Endothelial cell of umbilical vein (primary cell): ENCODE results near the gene XPNPEP2. TPM values are rescaled to one million over a fixed set of nuclear protein-coding genes. Genes with fewer than 3 reads are reported as not detected.
A peak's percentile ranks its signal among the peaks of the same experiment; 100 is the strongest.

ENCODE experiments used
- BruUV-seq: library from RNA; stranded (reverse); fragments of 400-500 nt; replicated peaks from 2 replicates; lab custom pipeline; 2021; lab: Mats Ljungman, UMichigan
- CTCF ChIA-PET: fragments of 300-600, 350-600 bp; sonication (Branson Sonifier 250); formaldehyde crosslinking; loops from one replicate; lab custom pipeline; 2021; ENCODE audit warnings: antibody characterized with exemption, inconsistent platforms; lab: Charles Lee
- POLR2A ChIA-PET: fragments of 300-600, 350-600 bp; sonication (Branson Sonifier 250); formaldehyde crosslinking; loops from one replicate; lab custom pipeline; 2021; ENCODE audit warnings: antibody characterized with exemption, inconsistent platforms; lab: Charles Lee
- DNase-seq: peaks from one replicate; pipeline ENCODE4 v3.0.0-alpha.2; 2011; ENCODE audit warnings: low read depth, low spot score
- FAIRE-seq: peaks from 2 replicates; lab custom pipeline; 2011; peaks lifted over from hg19 to GRCh38; lab: Jason Lieb, UNC
- H2AFZ ChIP-seq: 2 replicates; pipeline ENCODE4 v1.6.0; 2012; ENCODE audit warnings: low read depth, low read length, control low read depth, inconsistent platforms
- H3K27ac ChIP-seq: 2 replicates; pipeline ENCODE4 v1.5.1; 2011; ENCODE audit warnings: low read depth, mild to moderate bottlenecking, control low read depth, low read length, moderate library complexity; ENCODE audit not compliant: insufficient read depth
- H3K27me3 ChIP-seq, 2 experiments: 2 replicates each; pipeline versions ENCODE4 v1.6.0 to v1.6.1; 2011; ENCODE audit warnings: low read length in 2 of 2, mixed read lengths in 1 of 2; ENCODE audit not compliant: control insufficient read depth in 2 of 2, insufficient read depth in 2 of 2
- H3K36me3 ChIP-seq, 2 experiments: 2 replicates in 1 of 2; 3 replicates in 1 of 2; pipeline ENCODE4 v1.5.1; 2011; ENCODE audit warnings: low read length in 2 of 2, mild to moderate bottlenecking in 1 of 2, moderate library complexity in 1 of 2; ENCODE audit not compliant: control insufficient read depth in 2 of 2, insufficient read depth in 2 of 2; ENCODE audit errors: extremely low read depth in 1 of 2
- H3K4me1 ChIP-seq: 3 replicates; pipeline ENCODE4 v1.5.1; 2011; ENCODE audit warnings: mild to moderate bottlenecking, low read length; ENCODE audit not compliant: control insufficient read depth, insufficient read depth; ENCODE audit errors: extremely low read depth
- H3K4me2 ChIP-seq: 2 replicates; pipeline ENCODE4 v1.6.1; 2011; ENCODE audit warnings: low read length, control low read depth, mixed read lengths; ENCODE audit not compliant: insufficient read depth
- H3K4me3 ChIP-seq, 3 experiments: fragments of 200-600 bp in 1 of 3; sonication (generic), shearing (Covaris generic) in 1 of 3; replicated peaks in 1 of 3; 2 replicates each; pipeline ENCODE4 v1.5.1; 2011 to 2016; ENCODE audit warnings: control low read depth in 3 of 3, low read length in 3 of 3, mild to moderate bottlenecking in 2 of 3, inconsistent platforms in 1 of 3, low read depth in 1 of 3, moderate library complexity in 1 of 3; ENCODE audit not compliant: insufficient read depth in 1 of 3
- H3K79me2 ChIP-seq: 2 replicates; pipeline ENCODE4 v1.6.0; 2012; ENCODE audit warnings: low read length, inconsistent platforms; ENCODE audit not compliant: control insufficient read depth, insufficient read depth
- H3K9ac ChIP-seq: replicated peaks from 2 replicates; pipeline ENCODE3; 2011; ENCODE audit warnings: low read length, control low read depth; ENCODE audit not compliant: insufficient read depth; ENCODE audit errors: extremely low read depth
- H3K9me1 ChIP-seq: replicated peaks from 3 replicates; pipeline ENCODE4 v1.6.0; 2011; ENCODE audit warnings: mild to moderate bottlenecking, low read length; ENCODE audit not compliant: control insufficient read depth, insufficient read depth; ENCODE audit errors: extremely low read depth
- H3K9me3 ChIP-seq: replicated peaks from 2 replicates; pipeline ENCODE4 v1.5.1; 2012; ENCODE audit warnings: low read length, inconsistent platforms; ENCODE audit not compliant: control insufficient read depth, insufficient read depth
- H4K20me1 ChIP-seq: replicated peaks from 2 replicates; pipeline ENCODE3; 2011; ENCODE audit warnings: mild to moderate bottlenecking, low read length; ENCODE audit not compliant: control insufficient read depth, insufficient read depth; ENCODE audit errors: extremely low read depth
- CTCF ChIP-seq, 2 donors: IDR thresholded peaks; 1 replicate in 1 of 2; 2 replicates in 1 of 2; pipeline ENCODE4 v1.5.1; 2011; ENCODE audit warnings: low read length in 2 of 2, mild to moderate bottlenecking in 2 of 2, moderate library complexity in 2 of 2, control low read depth in 1 of 2, inconsistent platforms in 1 of 2, low read depth in 1 of 2; ENCODE audit not compliant: insufficient read depth in 1 of 2; ENCODE audit errors: extremely low read depth in 1 of 2
- FOS ChIP-seq: IDR thresholded peaks from 2 replicates; pipeline ENCODE4 v1.6.1; 2011; ENCODE audit warnings: mild to moderate bottlenecking, low read length, moderate library complexity, borderline replicate concordance; ENCODE audit not compliant: insufficient read depth
- GATA2 ChIP-seq: IDR thresholded peaks from 2 replicates; pipeline ENCODE4 v1.7.0; 2011; ENCODE audit warnings: low read depth, mild to moderate bottlenecking, moderate library complexity, mixed read lengths, low read length; ENCODE audit not compliant: insufficient read length, insufficient read depth
- JUN ChIP-seq: IDR thresholded peaks from 2 replicates; pipeline ENCODE4 v1.6.1; 2011; ENCODE audit warnings: borderline replicate concordance, low read depth; ENCODE audit not compliant: insufficient read length, insufficient read depth
- MYC ChIP-seq: IDR thresholded peaks from one replicate; pipeline ENCODE4 v1.6.1; 2011; ENCODE audit warnings: mild to moderate bottlenecking, low read depth, low read length
- POLR2A ChIP-seq: IDR thresholded peaks from 2 replicates; pipeline ENCODE4 v1.6.1; 2012; ENCODE audit warnings: low read depth, mild to moderate bottlenecking, control low read depth, low read length
- POLR2AphosphoS5 ChIP-seq: IDR thresholded peaks from 2 replicates; pipeline ENCODE4 v1.6.1; 2012; ENCODE audit warnings: low read depth, mild to moderate bottlenecking, control low read depth, low read length, moderate library complexity; ENCODE audit not compliant: insufficient read depth
- dilution Hi-C: fragments of 300-500 bp; cut with MboI; formaldehyde crosslinking; loops from one replicate; pipeline ENCODE4 v1.15.0; 2019; ENCODE audit warnings: low sequenced_read_pairs; ENCODE audit not compliant: extremely low pct_ligation_motif_present
- intact Hi-C: fragments of 100-400 bp; cut with micrococcal nuclease; formaldehyde crosslinking; loops from one replicate; pipeline ENCODE4 v1.10.0; 2022
- polyA plus RNA-seq, 4 experiments: library from polyadenylated mRNA; depleted of rRNA in 3 of 4; stranded (reverse) in 3 of 4; unstranded in 1 of 4; fragments of >200 nt; gene quantifications; 2 replicates each; pipeline versions ENCODE4 v1.2.1 to v1.2.3, GENCODE V29; 2011 to 2012; ENCODE audit warnings: missing spikeins in 1 of 4
- total RNA-seq: library from RNA; stranded (reverse); gene quantifications from 2 replicates; pipeline ENCODE4 v1.2.3, GENCODE V29; 2021
- TF ChIP-seq, protein P1 (sequence below): IDR thresholded peaks from 2 replicates; pipeline ENCODE4 v1.6.1; 2011; ENCODE audit not compliant: insufficient read depth, insufficient read length

The XPNPEP2 gene
- total and polyA plus RNA-seq, 2 donors (not counting 3 experiments of a cell fraction or from before 2014, with no cell fraction given) = 0.04 TPM; not detected in 1

DNA sequence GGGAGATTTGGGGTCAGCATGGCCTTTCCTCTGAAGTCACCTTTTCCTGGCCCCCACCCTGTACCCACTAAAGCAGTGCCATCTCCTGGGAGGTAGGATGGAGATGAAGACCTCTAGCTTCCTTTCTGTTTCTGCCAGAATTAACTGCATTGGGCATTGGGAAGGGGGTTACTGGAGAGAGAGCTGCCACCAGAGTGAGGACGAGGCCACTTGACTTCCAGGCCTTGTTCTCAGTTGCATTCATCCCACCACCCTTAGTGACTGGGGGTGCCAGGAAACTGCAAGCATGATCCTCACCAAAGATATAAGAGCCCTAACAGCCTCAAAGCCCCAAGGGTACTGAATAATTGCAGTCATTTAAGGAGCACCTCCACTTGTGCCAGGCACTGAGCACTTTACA lies 56.8 kb downstream of the XPNPEP2 start:
- no peaks in the 10 kb centered on the region for H3K79me2 ChIP-seq
- no peaks in the 10 kb centered on the region for H3K27me3 ChIP-seq
- BruUV-seq = no TSS peak
- POLR2A ChIA-PET = no interaction called here
- TF ChIP-seq POLR2AphosphoS5 (no peak), POLR2A (no peak)
- no peaks in the 10 kb centered on the region for H3K9me3 ChIP-seq
- H3K27ac ChIP-seq = no peak overlapping the region
- H3K9me1 ChIP-seq = no peaks in the 10 kb centered on the region
- no peak overlapping the region for H3K4me3 ChIP-seq
- no peaks in the 10 kb centered on the region for H4K20me1 ChIP-seq
- DNase-seq (no peak), FAIRE-seq (no peak)
- H3K4me1 ChIP-seq = no peaks in the 10 kb centered on the region
- intact Hi-C loops (no loop called here), dilution Hi-C loops (no loop called here)
- H3K36me3 ChIP-seq = no peaks in the 10 kb centered on the region
- CTCF ChIA-PET = no interaction called here
- H2AFZ ChIP-seq = no peak overlapping the region
- H3K4me2 ChIP-seq = no peak overlapping the region
- no peak overlapping the region for H3K9ac ChIP-seq

GRCh38 chrX:129797251-129797906 lies 58.6 kb downstream of the XPNPEP2 start:
- dilution Hi-C loops (no loop called here), intact Hi-C loops (no loop called here)
- DNase-seq = no peak
- no peaks in the 10 kb centered on the region for H3K9me1 ChIP-seq
- CTCF ChIA-PET = interaction anchor here (1.5 kb wide), 1 partner anchor 25 kb away, joined by 5 read pairs; no protein-coding TSS in a partner anchor
- FAIRE-seq = peak; percentile 47
- no peaks in the 10 kb centered on the region for H3K36me3 ChIP-seq
- no peak for TF ChIP-seq JUN
- TF ChIP-seq, protein P1, sequence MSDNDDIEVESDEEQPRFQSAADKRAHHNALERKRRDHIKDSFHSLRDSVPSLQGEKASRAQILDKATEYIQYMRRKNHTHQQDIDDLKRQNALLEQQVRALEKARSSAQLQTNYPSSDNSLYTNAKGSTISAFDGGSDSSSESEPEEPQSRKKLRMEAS = no peak
- no peak for TF ChIP-seq MYC
- no peak for TF ChIP-seq CTCF (IDR thresholded peaks at IDR 0.05; ENCODE audit: extremely low read depth in 1 of 2, insufficient read depth in 1 of 2, low read depth in 1 of 2, low read length in 2 of 2)
- no peak for TF ChIP-seq POLR2AphosphoS5
- TF ChIP-seq GATA2 = no peak
- TF ChIP-seq POLR2A = no peak
- no peak for TF ChIP-seq FOS
- no peak overlapping the region for H3K27ac ChIP-seq
- no peak overlapping the region for H2AFZ ChIP-seq
- no peak overlapping the region for H3K9ac ChIP-seq
- H3K79me2 ChIP-seq = no peaks in the 10 kb centered on the region
- BruUV-seq = no TSS peak
- H3K4me2 ChIP-seq = no peak overlapping the region
- no peaks in the 10 kb centered on the region for H3K27me3 ChIP-seq
- H3K4me1 ChIP-seq = no peaks in the 10 kb centered on the region
- POLR2A ChIA-PET = no interaction called here
- no peaks in the 10 kb centered on the region for H3K9me3 ChIP-seq
- no peak overlapping the region for H3K4me3 ChIP-seq
- H4K20me1 ChIP-seq = no peaks in the 10 kb centered on the region
